H1 (cell line): ENCODE data around the gene LAP3. TPM values are rescaled to one million over a fixed set of nuclear protein-coding genes. Genes with fewer than 3 reads are reported as not detected.

Source experiments
- CTCF ChIA-PET: fragments of 300-600 bp; sonication (Branson Sonifier 250); formaldehyde crosslinking; loops from one replicate; lab custom pipeline; 2021; ENCODE audit not compliant: partially characterized antibody; lab: Charles Lee
- POLR2A ChIA-PET: fragments of 300-600 bp; sonication (Branson Sonifier 250); formaldehyde crosslinking; loops from one replicate; lab custom pipeline; 2021; ENCODE audit warnings: inconsistent platforms; ENCODE audit not compliant: partially characterized antibody; lab: Charles Lee
- DNase-seq, 2 experiments: peaks; one replicate each; pipeline versions ENCODE4 v3.0.0 to v3.0.0-alpha.2; 2010 to 2022; ENCODE audit warnings: low spot score in 2 of 2, low read depth in 1 of 2, mixed read lengths in 1 of 2
- FAIRE-seq: peaks from 2 replicates; lab custom pipeline; 2011; peaks lifted over from hg19 to GRCh38; lab: Jason Lieb, UNC
- H2AFZ ChIP-seq: 2 replicates; pipeline ENCODE4 v1.8.1; 2012; ENCODE audit warnings: low read length, inconsistent platforms
- H2AK5ac ChIP-seq: 2 replicates; pipeline ENCODE4 v1.6.1; 2013; ENCODE audit warnings: low read depth, low read length
- H2BK120ac ChIP-seq: replicated peaks from 2 replicates; pipeline ENCODE3; 2013; ENCODE audit warnings: low read depth, low read length, inconsistent platforms
- H2BK12ac ChIP-seq: 2 replicates; pipeline ENCODE4 v1.6.1; 2013; ENCODE audit warnings: low read depth, low read length
- H2BK15ac ChIP-seq: 2 replicates; pipeline ENCODE4 v1.6.1; 2013; ENCODE audit warnings: low read length
- H2BK20ac ChIP-seq: 2 replicates; pipeline ENCODE4 v1.6.1; 2013; ENCODE audit warnings: low read length
- H2BK5ac ChIP-seq: 2 replicates; pipeline ENCODE4 v1.6.1; 2013; ENCODE audit warnings: low read depth, low read length
- H3K14ac ChIP-seq: 2 replicates; pipeline ENCODE4 v1.6.1; 2013; ENCODE audit warnings: inconsistent platforms; ENCODE audit not compliant: insufficient read length
- H3K18ac ChIP-seq: 2 replicates; pipeline ENCODE4 v1.6.1; 2013; ENCODE audit warnings: low read length; ENCODE audit errors: extremely low read depth
- H3K23ac ChIP-seq: 2 replicates; pipeline ENCODE4 v1.6.1; 2013; ENCODE audit warnings: inconsistent platforms; ENCODE audit not compliant: insufficient read length
- H3K23me2 ChIP-seq: 2 replicates; pipeline ENCODE4 v1.6.1; 2013; ENCODE audit warnings: low read depth, low read length
- H3K27ac ChIP-seq: 2 replicates; pipeline ENCODE4 v1.6.1; 2011; ENCODE audit warnings: low read depth, low read length, inconsistent platforms
- H3K27me3 ChIP-seq, 4 experiments: replicated peaks in 1 of 4; 1 replicate in 1 of 4; 2 replicates in 3 of 4; pipeline versions ENCODE4 v1.6.1 to v1.8.1; 2011 to 2013; ENCODE audit warnings: low read length in 3 of 4, mild to moderate bottlenecking in 3 of 4, inconsistent platforms in 2 of 4, mixed read lengths in 2 of 4, moderate library complexity in 1 of 4; ENCODE audit not compliant: control insufficient read depth in 3 of 4, insufficient read depth in 3 of 4; ENCODE audit errors: extremely low read depth in 1 of 4
- H3K36me3 ChIP-seq, 4 experiments: 2 replicates each; pipeline versions ENCODE4 v1.6.1 to v1.8.1; 2011 to 2013; ENCODE audit warnings: mild to moderate bottlenecking in 4 of 4, low read length in 3 of 4, moderate library complexity in 2 of 4, control low read depth in 1 of 4, inconsistent platforms in 1 of 4; ENCODE audit not compliant: insufficient read depth in 4 of 4, control insufficient read depth in 2 of 4
- H3K4ac ChIP-seq: replicated peaks from 2 replicates; pipeline ENCODE3; 2013; ENCODE audit warnings: low read length, low read depth, mixed read lengths, inconsistent platforms; ENCODE audit not compliant: insufficient read length
- H3K4me1 ChIP-seq, 4 experiments: replicated peaks in 1 of 4; 1 replicate in 1 of 4; 2 replicates in 3 of 4; pipeline versions ENCODE4 v1.6.1 to v1.8.1; 2011 to 2013; ENCODE audit warnings: low read length in 3 of 4, inconsistent platforms in 2 of 4, mixed read lengths in 1 of 4; ENCODE audit not compliant: insufficient read depth in 4 of 4, control insufficient read depth in 3 of 4
- H3K4me2 ChIP-seq, 2 experiments: 2 replicates each; pipeline versions ENCODE4 v1.6.1 to v1.8.1; 2011 to 2013; ENCODE audit warnings: low read depth in 2 of 2, low read length in 2 of 2, control low read depth in 1 of 2, inconsistent platforms in 1 of 2, mild to moderate bottlenecking in 1 of 2; ENCODE audit not compliant: insufficient read depth in 1 of 2
- H3K4me3 ChIP-seq, 4 experiments: fragments of 200-600, 300-600 bp in 1 of 4; sonication (generic), shearing (Covaris generic), sonication (Bioruptor Twin) in 1 of 4; 2 replicates each; pipeline versions ENCODE4 v1.5.1 to v1.8.1; 2011 to 2016; ENCODE audit warnings: low read length in 4 of 4, low read depth in 3 of 4, control low read depth in 2 of 4, inconsistent platforms in 2 of 4, mild to moderate bottlenecking in 2 of 4, mixed read lengths in 1 of 4, moderate library complexity in 1 of 4; ENCODE audit not compliant: insufficient read depth in 2 of 4; ENCODE audit errors: extremely low read depth in 1 of 4
- H3K56ac ChIP-seq: replicated peaks from 2 replicates; pipeline ENCODE3; 2013; ENCODE audit warnings: low read depth, mild to moderate bottlenecking, mixed read lengths, low read length, inconsistent platforms; ENCODE audit not compliant: insufficient read length
- H3K79me1 ChIP-seq: 2 replicates; pipeline ENCODE4 v1.6.1; 2013; ENCODE audit warnings: low read depth, low read length, control low read depth
- H3K79me2 ChIP-seq, 2 experiments: 2 replicates each; pipeline versions ENCODE4 v1.6.1 to v1.8.1; 2012 to 2013; ENCODE audit warnings: low read length in 2 of 2, mild to moderate bottlenecking in 2 of 2, inconsistent platforms in 1 of 2; ENCODE audit not compliant: insufficient read depth in 2 of 2, control insufficient read depth in 1 of 2
- H3K9ac ChIP-seq, 4 experiments: replicated peaks in 1 of 4; 1 replicate in 1 of 4; 2 replicates in 3 of 4; pipeline versions ENCODE4 v1.6.1 to v1.8.1; 2011 to 2013; ENCODE audit warnings: low read depth in 3 of 4, low read length in 3 of 4, control low read depth in 2 of 4, mild to moderate bottlenecking in 2 of 4, moderate library complexity in 2 of 4, inconsistent platforms in 1 of 4; ENCODE audit errors: extremely low read depth in 1 of 4
- H3K9me3 ChIP-seq, 2 experiments: 2 replicates each; pipeline versions ENCODE4 v1.6.1 to v1.8.1; 2012 to 2013; ENCODE audit warnings: mild to moderate bottlenecking in 2 of 2, moderate library complexity in 2 of 2, control low read depth in 1 of 2, inconsistent platforms in 1 of 2, low read depth in 1 of 2, low read length in 1 of 2, mixed read lengths in 1 of 2; ENCODE audit not compliant: insufficient read depth in 2 of 2
- H4K20me1 ChIP-seq, 2 experiments: replicated peaks in 1 of 2; 2 replicates each; pipeline versions ENCODE3 to v1.8.1; 2011 to 2013; ENCODE audit warnings: inconsistent platforms in 2 of 2, low read length in 2 of 2, mild to moderate bottlenecking in 1 of 2; ENCODE audit not compliant: insufficient read depth in 2 of 2, control insufficient read depth in 1 of 2
- H4K5ac ChIP-seq: 2 replicates; pipeline ENCODE4 v1.6.1; 2013; ENCODE audit warnings: low read length, low read depth, mixed read lengths, inconsistent platforms; ENCODE audit not compliant: insufficient read length
- H4K8ac ChIP-seq: 2 replicates; pipeline ENCODE4 v1.8.0; 2013; ENCODE audit warnings: mild to moderate bottlenecking, moderate library complexity, low read length, inconsistent platforms; ENCODE audit not compliant: insufficient read depth; ENCODE audit errors: extremely low read depth
- H4K91ac ChIP-seq: replicated peaks from 2 replicates; pipeline ENCODE3; 2013; ENCODE audit warnings: low read length, mixed read lengths, inconsistent platforms; ENCODE audit not compliant: insufficient read length
- BCL11A ChIP-seq, 2 experiments: IDR thresholded peaks; one replicate each; pipeline ENCODE4 v1.6.1; 2011; ENCODE audit warnings: low read depth in 2 of 2, low read length in 2 of 2, mild to moderate bottlenecking in 2 of 2
- CEBPB ChIP-seq: IDR thresholded peaks from 2 replicates; pipeline ENCODE4 v1.6.1; 2012; ENCODE audit warnings: low read depth, low read length
- CREB1 ChIP-seq: IDR thresholded peaks from 2 replicates; pipeline ENCODE4 v1.6.1; 2012; ENCODE audit warnings: inconsistent platforms
- EGR1 ChIP-seq: IDR thresholded peaks from 2 replicates; pipeline ENCODE4 v1.6.1; 2011; ENCODE audit warnings: low read depth, low read length, borderline replicate concordance
- EZH2 ChIP-seq: fragments of 200-600 bp; sonication (generic); IDR thresholded peaks from 2 replicates; pipeline ENCODE4 v1.7.1; 2012; ENCODE audit warnings: low read depth, mild to moderate bottlenecking, moderate library complexity, low read length, inconsistent platforms; ENCODE audit not compliant: severe bottlenecking
- JUN ChIP-seq: IDR thresholded peaks from 2 replicates; pipeline ENCODE4 v1.6.1; 2011; ENCODE audit warnings: low read depth, mild to moderate bottlenecking, improper control_type of control experiment, low read length
- KDM1A ChIP-seq: fragments of 200-600, 300-600 bp; sonication (generic); IDR thresholded peaks from 2 replicates; pipeline ENCODE4 v1.7.1; 2016; ENCODE audit warnings: mild to moderate bottlenecking, low read length, borderline replicate concordance
- NANOG ChIP-seq: IDR thresholded peaks from 2 replicates; pipeline ENCODE4 v1.6.1; 2011; ENCODE audit warnings: low read length, low read depth, mild to moderate bottlenecking, inconsistent platforms; ENCODE audit not compliant: insufficient read depth, poor library complexity, severe bottlenecking
- NRF1 ChIP-seq: IDR thresholded peaks from 2 replicates; pipeline ENCODE4 v1.6.1; 2011; ENCODE audit warnings: mild to moderate bottlenecking, low read depth, low read length, improper control_type of control experiment
- RBBP5 ChIP-seq: IDR thresholded peaks from 2 replicates; pipeline ENCODE4 v1.7.1; 2012; ENCODE audit warnings: low read depth, mild to moderate bottlenecking, inconsistent platforms, low read length, moderate library complexity, borderline replicate concordance
- RXRA ChIP-seq: IDR thresholded peaks from 2 replicates; pipeline ENCODE4 v1.6.1; 2011; ENCODE audit warnings: low read depth, mild to moderate bottlenecking, low read length, moderate library complexity; ENCODE audit not compliant: insufficient read depth
- SP1 ChIP-seq: IDR thresholded peaks from 2 replicates; pipeline ENCODE4 v1.6.1; 2011; ENCODE audit warnings: low read depth, low read length
- SP2 ChIP-seq: IDR thresholded peaks from 2 replicates; pipeline ENCODE4 v1.6.1; 2012; ENCODE audit warnings: mild to moderate bottlenecking, low read length, inconsistent platforms
- TEAD4 ChIP-seq: IDR thresholded peaks from 2 replicates; pipeline ENCODE4 v1.6.1; 2012; ENCODE audit warnings: low read depth, low read length, inconsistent platforms, mixed read lengths
- WGBS, 2 experiments: shearing (Covaris generic) in 1 of 2; methylation state at CpG; one replicate each; pipeline versions ENCODE4 v1.1.6 to v1.1.7; 2013 to 2015; ENCODE audit warnings: low lambda C conversion rate in 2 of 2, mixed read lengths in 2 of 2, inconsistent platforms in 1 of 2, low coverage in 1 of 2, missing lambda C conversion rate in 1 of 2; ENCODE audit not compliant: insufficient replicate concordance in 2 of 2, insufficient coverage in 1 of 2, insufficient read length in 1 of 2; ENCODE audit errors: extremely low coverage in 1 of 2, missing lambda C conversion rate in 1 of 2; 5-methylcytosine and 5-hydroxymethylcytosine counted together
- polyA plus RNA-seq, 7 experiments: library from polyadenylated mRNA; depleted of rRNA in 3 of 7; stranded (reverse) in 5 of 7; unstranded in 2 of 7; fragments of >200 nt in 5 of 7; fragments of 200-250 nt in 2 of 7; gene quantifications; 1 replicate in 5 of 7; 2 replicates in 1 of 7; 4 replicates in 1 of 7; pipeline versions ENCODE4 v1.2.1 to v1.2.3, GENCODE V29; 2011 to 2013; ENCODE audit warnings: missing spikeins in 2 of 7, mixed read lengths in 2 of 7
- total RNA-seq: library from RNA; stranded (reverse); fragmentation: NEBNext Ultra II Directional; extraction: Animal tissue kit (Norgen Biotek cat#: 25700); gene quantifications from 2 replicates; pipeline ENCODE4 v1.2.1, GENCODE V29; 2021
- TF ChIP-seq, protein P1 (sequence below): IDR thresholded peaks from 2 replicates; pipeline ENCODE4 v1.6.1; 2012; ENCODE audit warnings: inconsistent platforms

The LAP3 gene
- total and polyA plus RNA-seq, 2 of the 8 experiments (the other 6 are each of a cell fraction or from before 2014, with no cell fraction given), result 28.3 to 50.9 TPM

GRCh38 chr4:17528551-17529165 lies 48.3 kb upstream of the LAP3 start:
- H3K23me2 ChIP-seq, result peaks cover 2% of the 10 kb centered on the region; the same call in 1 of the 2 replicates
- H3K79me2 ChIP-seq, result no peaks in the 10 kb centered on the region
- H3K4me1 ChIP-seq, result no peaks in the 10 kb centered on the region
- H3K56ac ChIP-seq, result no peak overlapping the region
- DNase-seq, result no peak
- H3K18ac ChIP-seq, result no peak overlapping the region
- no peak overlapping the region for H2BK20ac ChIP-seq
- ChIA-PET POLR2A (no interaction called here), CTCF (interaction anchor here (0.6 to 1.0 kb wide), 3 partner anchors 16 to 1000 kb away, joined by 3 read pairs; no protein-coding TSS in a partner anchor)
- no peaks in the 10 kb centered on the region for H3K9me3 ChIP-seq
- no peaks in the 10 kb centered on the region for H4K20me1 ChIP-seq
- no peak overlapping the region for H2AK5ac ChIP-seq
- no peaks in the 10 kb centered on the region for H3K27me3 ChIP-seq
- FAIRE-seq, result no peak
- no peaks in the 10 kb centered on the region for H3K36me3 ChIP-seq
- H2BK5ac ChIP-seq, result no peak overlapping the region
- no peak overlapping the region for H3K23ac ChIP-seq
- WGBS, 2 experiments, result 89% methylated on average over 10 of the region's 10 CpGs; no CpG with 5 or more reads in 1 of the 2 experiments
- H2BK12ac ChIP-seq, result no peak overlapping the region
- no peak overlapping the region for H3K27ac ChIP-seq
- no peak overlapping the region for H2BK15ac ChIP-seq
- no peak overlapping the region for H4K5ac ChIP-seq
- H3K4me3 ChIP-seq, result no peak overlapping the region
- no peak overlapping the region for H4K91ac ChIP-seq
- H3K79me1 ChIP-seq, result no peaks in the 10 kb centered on the region
- no peak overlapping the region for H3K9ac ChIP-seq
- no peak overlapping the region for H3K4me2 ChIP-seq
- no peak overlapping the region for H3K14ac ChIP-seq
- H2AFZ ChIP-seq, result no peak overlapping the region
- H3K4ac ChIP-seq, result no peak overlapping the region
- H2BK120ac ChIP-seq, result no peak overlapping the region
- H4K8ac ChIP-seq, result no peak overlapping the region
- no peak for TF ChIP-seq NANOG
- TF ChIP-seq EZH2, result no peak
- TF ChIP-seq CEBPB, result no peak
- TF ChIP-seq CREB1, result no peak
- no peak for TF ChIP-seq SP1
- TF ChIP-seq JUN, result no peak
- no peak for TF ChIP-seq EGR1
- no peak for TF ChIP-seq RXRA
- no peak for TF ChIP-seq BCL11A (IDR thresholded peaks at IDR 0.05; ENCODE audit: low read depth in 2 of 2, low read length in 2 of 2)
- no peak for TF ChIP-seq TEAD4
- TF ChIP-seq RBBP5, result no peak
- TF ChIP-seq KDM1A, result no peak
- no peak for TF ChIP-seq SP2
- no peak for TF ChIP-seq NRF1
- TF ChIP-seq, protein P1, sequence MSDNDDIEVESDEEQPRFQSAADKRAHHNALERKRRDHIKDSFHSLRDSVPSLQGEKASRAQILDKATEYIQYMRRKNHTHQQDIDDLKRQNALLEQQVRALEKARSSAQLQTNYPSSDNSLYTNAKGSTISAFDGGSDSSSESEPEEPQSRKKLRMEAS, result no peak
